K562 (cell line): ENCODE measurements around the gene HPCAL1. TPM values are rescaled to one million over a fixed set of nuclear protein-coding genes. Genes with fewer than 3 reads are reported as not detected.

ENCODE experiments used
- ATAC-seq: fragments of 200-7000 bp; cut with Tn5 transposase; 3 replicates; pipeline ENCODE4 v1.9.1; 2020; ENCODE audit warnings: moderate library complexity
- BruUV-seq: library from RNA; stranded (reverse); fragments of 400-500 nt; replicated peaks from 2 replicates; lab custom pipeline; 2021; lab: Mats Ljungman, UMichigan
- CTCF ChIA-PET: fragments of 300-600 bp; formaldehyde crosslinking; extraction: SDS; loops from one replicate; lab custom pipeline; 2021; ENCODE audit warnings: low intra/inter-chr PET ratio; lab: Yijun Ruan, JAX
- POLR2A ChIA-PET: fragments of 300-600, 350-650 bp; sonication (Branson Sonifier 250); formaldehyde crosslinking; extraction: SDS; loops from one replicate; lab custom pipeline; 2021; ENCODE audit warnings: antibody characterized with exemption, inconsistent platforms; lab: Yijun Ruan, JAX
- DNase-seq, 4 experiments: peaks; one replicate each; pipeline versions ENCODE4 v3.0.0 to v3.0.0-alpha.2; 2011 to 2018; ENCODE audit warnings: low spot score in 3 of 4, mixed read lengths in 3 of 4; ENCODE audit errors: extremely low read depth in 1 of 4
- FAIRE-seq: peaks from 2 replicates; lab custom pipeline; 2011; peaks lifted over from hg19 to GRCh38; lab: Jason Lieb, UNC
- H2AFZ ChIP-seq: 2 replicates; pipeline ENCODE4 v1.6.0; 2011; ENCODE audit warnings: low read depth, low read length, control low read depth, inconsistent platforms
- H3K27ac ChIP-seq: fragments of 200-600 bp; 3 replicates; pipeline ENCODE4 v1.8.0; 2011; ENCODE audit warnings: low read depth, mild to moderate bottlenecking, control low read depth, inconsistent platforms, low read length, moderate library complexity, mixed read lengths; ENCODE audit errors: extremely low read depth
- H3K27me3 ChIP-seq, 2 experiments: fragments of 300-600 bp in 1 of 2; 2 replicates in 1 of 2; 3 replicates in 1 of 2; pipeline versions ENCODE4 v1.6.0 to v1.8.0; 2011; ENCODE audit warnings: inconsistent platforms in 2 of 2, low read length in 2 of 2, mild to moderate bottlenecking in 1 of 2, mixed read lengths in 1 of 2, moderate library complexity in 1 of 2; ENCODE audit not compliant: control insufficient read depth in 2 of 2, insufficient read depth in 2 of 2
- H3K36me3 ChIP-seq: fragments of 300-600 bp; 3 replicates; pipeline ENCODE4 v1.8.0; 2011; ENCODE audit warnings: mild to moderate bottlenecking, low read length, inconsistent platforms; ENCODE audit not compliant: control insufficient read depth, insufficient read depth
- H3K4me1 ChIP-seq, 2 experiments: fragments of 200-600 bp in 1 of 2; replicated peaks in 1 of 2; 2 replicates in 1 of 2; 3 replicates in 1 of 2; pipeline versions ENCODE4 v1.5.1 to v1.8.0; 2011; ENCODE audit warnings: inconsistent platforms in 2 of 2, low read length in 2 of 2, mild to moderate bottlenecking in 1 of 2, mixed read lengths in 1 of 2, moderate library complexity in 1 of 2; ENCODE audit not compliant: control insufficient read depth in 2 of 2, insufficient read depth in 2 of 2
- H3K4me2 ChIP-seq: 2 replicates; pipeline ENCODE4 v1.6.1; 2011; ENCODE audit warnings: low read length, control low read depth, inconsistent platforms, mixed read lengths; ENCODE audit not compliant: insufficient read depth
- H3K4me3 ChIP-seq: fragments of 200-600 bp; sonication (generic), shearing (Covaris generic); 2 replicates; pipeline ENCODE4 v1.5.1; 2016; ENCODE audit warnings: control low read depth, inconsistent platforms
- H3K79me2 ChIP-seq: fragments of 200-600 bp; 3 replicates; pipeline ENCODE4 v1.8.0; 2011; ENCODE audit warnings: low read length, inconsistent platforms; ENCODE audit not compliant: control insufficient read depth, insufficient read depth
- H3K9ac ChIP-seq, 2 experiments: 2 replicates each; pipeline versions ENCODE4 v1.6.0 to v1.6.1; 2011; ENCODE audit warnings: low read depth in 2 of 2, low read length in 2 of 2, control low read depth in 1 of 2, inconsistent platforms in 1 of 2, mild to moderate bottlenecking in 1 of 2, mixed read lengths in 1 of 2; ENCODE audit not compliant: insufficient read depth in 1 of 2
- H3K9me1 ChIP-seq: one replicate; pipeline ENCODE4 v1.6.0; 2011; ENCODE audit warnings: inconsistent platforms, mild to moderate bottlenecking, low read length, moderate library complexity; ENCODE audit not compliant: control insufficient read depth, insufficient read depth
- H3K9me3 ChIP-seq: replicated peaks from 2 replicates; pipeline ENCODE4 v1.5.1; 2011; ENCODE audit warnings: low read depth, low read length, inconsistent platforms; ENCODE audit not compliant: control insufficient read depth, insufficient read depth
- H4K20me1 ChIP-seq: replicated peaks from 2 replicates; pipeline ENCODE4 v1.6.1; 2011; ENCODE audit warnings: low read length, inconsistent platforms, mixed read lengths; ENCODE audit not compliant: control insufficient read depth, insufficient read depth
- CEBPB ChIP-seq: fragments of 450-650 bp; IDR thresholded peaks from 2 replicates; pipeline ENCODE4 v1.6.1; 2016; ENCODE audit warnings: missing genetic modification characterization, missing compliant biosample characterization
- NFIC ChIP-seq: fragments of 450-650 bp; IDR thresholded peaks from 2 replicates; pipeline ENCODE4 v1.6.1; 2017; ENCODE audit warnings: mild to moderate bottlenecking, inconsistent platforms
- SMC3 ChIP-seq: conservative IDR thresholded peaks from 2 replicates; pipeline ENCODE4 v1.6.1; 2011; ENCODE audit warnings: low read depth, low read length, improper control_type of control experiment; ENCODE audit not compliant: insufficient read depth
- TRIM25 ChIP-seq: fragments of 450-650 bp; IDR thresholded peaks from 2 replicates; pipeline ENCODE4 v1.7.0; 2016; ENCODE audit warnings: borderline replicate concordance
- ZFP36 ChIP-seq: fragments of 150-350 bp; IDR thresholded peaks from 2 replicates; pipeline ENCODE4 v1.6.1; 2018; ENCODE audit warnings: low read length, low read depth; ENCODE audit not compliant: partially characterized antibody
- ZNF212 ChIP-seq: fragments of 450-650 bp; formaldehyde crosslinking; IDR thresholded peaks from 2 replicates; pipeline ENCODE4 v1.4.0; 2020; ENCODE audit warnings: mild to moderate bottlenecking
- WGBS: fragments of 100-300 bp; shearing (Covaris generic); methylation state at CpG from one replicate; pipeline ENCODE4 v1.1.6; 2016; ENCODE audit warnings: low coverage, mixed read lengths; ENCODE audit not compliant: insufficient coverage; ENCODE audit errors: missing lambda C conversion rate; 5-methylcytosine and 5-hydroxymethylcytosine counted together
- in situ Hi-C: fragments of 300-500 bp; cut with MboI; formaldehyde crosslinking; loops from 4 replicates; pipeline ENCODE4 v1.15.0; 2018; ENCODE audit warnings: inconsistent platforms, mixed read lengths
- intact Hi-C: fragments of 100-400 bp; cut with micrococcal nuclease; formaldehyde crosslinking; loops from 2 replicates; pipeline ENCODE4 v1.14.2; 2022
- polyA plus RNA-seq, 8 experiments: library from polyadenylated mRNA; depleted of rRNA in 4 of 8; stranded (reverse) in 5 of 8; unstranded in 3 of 8; fragments of >200 nt; fragmentation: Nextera tagmentation in 2 of 8; fragmentation: Illumina TruSeq in 1 of 8; extraction: Ambion mirVana in 2 of 8; extraction: Trizol in 1 of 8; gene quantifications; 2 replicates each; pipeline versions ENCODE4 v1.2.1 to v1.2.3, GENCODE V29; 2011 to 2014; ENCODE audit warnings: inconsistent platforms in 1 of 8, missing spikeins in 1 of 8
- total RNA-seq, 7 experiments: library from RNA; depleted of rRNA in 6 of 7; stranded (reverse); fragments of >200 nt in 6 of 7; fragmentation: Illumina TruSeq in 2 of 7; extraction: Trizol in 2 of 7; gene quantifications; 2 replicates each; pipeline versions ENCODE4 v1.2.1 to v1.2.3, GENCODE V29; 2011 to 2021; ENCODE audit warnings: low replicate concordance in 1 of 7

Gene HPCAL1
- total and polyA plus RNA-seq, 9 of the 15 experiments (the other 6 are each of a cell fraction or from before 2014, with no cell fraction given): 2.7 to 65.5 (median 23.9) TPM

- DNase-seq (no peak), FAIRE-seq (no peak), ATAC-seq (no peak)
- H3K4me3 ChIP-seq: no peak overlapping the region
- no peaks in the 10 kb centered on the region; the same call in 2 of the 3 replicates for H3K36me3 ChIP-seq
- no peaks in the 10 kb centered on the region for H3K27me3 ChIP-seq
- H3K4me1 ChIP-seq: peaks cover 5 to 29% of the 10 kb centered on the region in 2 experiments; a peak in 4 of 5 replicates
- no TSS peak for BruUV-seq
- H3K27ac ChIP-seq: no peak overlapping the region
- H2AFZ ChIP-seq: no peak overlapping the region
- in situ Hi-C loops (no loop called here), intact Hi-C loops (no loop called here)
- H3K9me1 ChIP-seq: peaks cover 3% of the 10 kb centered on the region
- no peak overlapping the region for H3K9ac ChIP-seq
- H3K4me2 ChIP-seq: no peak overlapping the region
- POLR2A ChIA-PET: interaction anchor here (0.6 to 1.9 kb wide), 6 partner anchors 11 to 306 kb away, joined by 3 to 8 read pairs (median 4); no protein-coding TSS in a partner anchor
- TF ChIP-seq ZNF212 (no peak), TRIM25 (no peak), CEBPB (tag) (peak; percentile 22; the same call in 1 of the 2 replicates), NFIC (peak; percentile 81), SMC3 (no peak), ZFP36 (peak; percentile 90)
- H3K9me3 ChIP-seq: no peaks in the 10 kb centered on the region
- peaks cover 40% of the 10 kb centered on the region for H4K20me1 ChIP-seq
- 78% methylated on average over 9 of the region's 9 CpGs for WGBS
- CTCF ChIA-PET: no interaction called here
- peaks cover 30% of the 10 kb centered on the region for H3K79me2 ChIP-seq
These were observed 77.6 kb downstream of the HPCAL1 start for GRCh38 chr2:10380048-10380926.
